Measurements from ENCODE around the gene SLC23A1.
"Not testable (repeated sequence)": the region's sequence is repeated elsewhere in the genome, so short reads cannot be mapped to it uniquely, and the experiment has no call there.

Gene SLC23A1

GRCh38 chr5:139376364-139376763 is 6.7 kb downstream of the SLC23A1 start:
- in situ Hi-C loops (cut with MboI; ENCODE audit: low sequenced_read_pairs): no loop called here

- in situ Hi-C loops (cut with MboI; ENCODE audit: low sequenced_read_pairs): no loop called here
Measured at GRCh38 chr5:139374909-139375308, 8.2 kb downstream of the SLC23A1 start.

- in situ Hi-C loops (cut with MboI; ENCODE audit: low sequenced_read_pairs): no loop called here
Measured at GRCh38 chr5:139371482-139372435, 11.3 kb downstream of the SLC23A1 start.

- in situ Hi-C loops (cut with MboI; ENCODE audit: low sequenced_read_pairs): no loop called here
Measured at GRCh38 chr5:139369181-139369580, 13.9 kb downstream of the SLC23A1 start.

- in situ Hi-C loops (cut with MboI; ENCODE audit: low sequenced_read_pairs): no loop called here
Measured at GRCh38 chr5:139368613-139369012, 14.5 kb downstream of the SLC23A1 start.

- in situ Hi-C loops (cut with MboI; ENCODE audit: low sequenced_read_pairs): no loop called here
Measured at GRCh38 chr5:139364466-139364865, 18.6 kb downstream of the SLC23A1 start.

- in situ Hi-C loops (cut with MboI; ENCODE audit: low sequenced_read_pairs): no loop called here
Measured at GRCh38 chr5:139363937-139364336, 19.2 kb downstream of the SLC23A1 start.

GRCh38 chr5:139361835-139362429 is 21.2 kb downstream of the SLC23A1 start:
- in situ Hi-C loops (cut with MboI; ENCODE audit: low sequenced_read_pairs): no loop called here

GRCh38 chr5:139360384-139360783 is 22.7 kb downstream of the SLC23A1 start:
- in situ Hi-C loops (cut with MboI; ENCODE audit: low sequenced_read_pairs): no loop called here

- in situ Hi-C loops (cut with MboI; ENCODE audit: low sequenced_read_pairs): no loop called here
Measured at GRCh38 chr5:139358064-139358463, 25.0 kb downstream of the SLC23A1 start.

- in situ Hi-C loops (cut with MboI; ENCODE audit: low sequenced_read_pairs): not testable (repeated sequence)
Measured at GRCh38 chr5:139355900-139356299, 27.2 kb downstream of the SLC23A1 start.

GRCh38 chr5:139354186-139354585 is 28.9 kb downstream of the SLC23A1 start:
- in situ Hi-C loops (cut with MboI; ENCODE audit: low sequenced_read_pairs): no loop called here

- in situ Hi-C loops (cut with MboI; ENCODE audit: low sequenced_read_pairs): not testable (repeated sequence)
Measured at GRCh38 chr5:139347863-139348262, 35.2 kb downstream of the SLC23A1 start.

- in situ Hi-C loops (cut with MboI; ENCODE audit: low sequenced_read_pairs): not testable (repeated sequence)
Measured at GRCh38 chr5:139345442-139345841, 37.7 kb downstream of the SLC23A1 start.

- in situ Hi-C loops (cut with MboI; ENCODE audit: low sequenced_read_pairs): no loop called here
Measured at GRCh38 chr5:139344177-139344576, 38.9 kb downstream of the SLC23A1 start.

GRCh38 chr5:139343476-139343875 is 39.6 kb downstream of the SLC23A1 start:
- in situ Hi-C loops (cut with MboI; ENCODE audit: low sequenced_read_pairs): no loop called here

GRCh38 chr5:139342423-139342723 is 40.7 kb downstream of the SLC23A1 start:
- in situ Hi-C loops (cut with MboI; ENCODE audit: low sequenced_read_pairs): no loop called here

GRCh38 chr5:139341689-139342422 is 41.2 kb downstream of the SLC23A1 start, which contains the start of gene PAIP2:
Gene PAIP2, plus strand, starts transcription at chr5:139341854. Its CDS starts 21,931 bp downstream, at chr5:139363785.
- in situ Hi-C loops (cut with MboI; ENCODE audit: low sequenced_read_pairs): no loop called here

- in situ Hi-C loops (cut with MboI; ENCODE audit: low sequenced_read_pairs): no loop called here
Measured at GRCh38 chr5:139341187-139341688, 41.9 kb downstream of the SLC23A1 start.

GRCh38 chr5:139340051-139340450 is 43.0 kb downstream of the SLC23A1 start:
- in situ Hi-C loops (cut with MboI; ENCODE audit: low sequenced_read_pairs): no loop called here

- in situ Hi-C loops (cut with MboI; ENCODE audit: low sequenced_read_pairs): no loop called here
Measured at GRCh38 chr5:139335811-139336210, 47.3 kb downstream of the SLC23A1 start.

All from HL-60/S4 treated with retinoic acid at 250 ng/mL for 4 days and 3 days (cell line).